NCI-H1417 treated with DMSO at 0.1 percent for 48 hours (cell line): Measurements from ENCODE around the gene NR2C2.

Experiments
- DNase-seq: peaks from one replicate; lab custom pipeline; 2025; lab: John Stamatoyannopoulos, UW

The NR2C2 gene

GRCh38 chr3:15023249-15023648 lies 75.9 kb downstream of the NR2C2 start:
- no peak for DNase-seq

GRCh38 chr3:15023719-15024118 lies 76.3 kb downstream of the NR2C2 start:
- DNase-seq: no peak

- DNase-seq: no peak
Measured at GRCh38 chr3:15029625-15030024, 82.2 kb downstream of the NR2C2 start.

GRCh38 chr3:15032650-15033049 lies 85.3 kb downstream of the NR2C2 start:
- no peak for DNase-seq

- no peak for DNase-seq
Measured at GRCh38 chr3:15033103-15033502, 85.7 kb downstream of the NR2C2 start.

GRCh38 chr3:15038306-15038705 lies 90.9 kb downstream of the NR2C2 start:
- no peak for DNase-seq

GRCh38 chr3:15040844-15041243 lies 93.5 kb downstream of the NR2C2 start:
- DNase-seq: no peak

- no peak for DNase-seq
Measured at GRCh38 chr3:15041950-15042349, 94.6 kb downstream of the NR2C2 start.

GRCh38 chr3:15042936-15043335 lies 95.6 kb downstream of the NR2C2 start:
- DNase-seq: no peak

- no peak for DNase-seq
Measured at GRCh38 chr3:15043408-15044171, 96.2 kb downstream of the NR2C2 start.

- DNase-seq: no peak
Measured at GRCh38 chr3:15044326-15044725, 96.9 kb downstream of the NR2C2 start.

GRCh38 chr3:15045667-15046066 lies 98.3 kb downstream of the NR2C2 start:
- no peak for DNase-seq

GRCh38 chr3:15049584-15049983 lies 102.2 kb downstream of the NR2C2 start:
- no peak for DNase-seq

- no peak for DNase-seq
Measured at GRCh38 chr3:15050405-15051092, 103.2 kb downstream of the NR2C2 start.

GRCh38 chr3:15051531-15051930 lies 104.1 kb downstream of the NR2C2 start:
- no peak for DNase-seq

- no peak for DNase-seq
Measured at GRCh38 chr3:15052335-15053242, 105.2 kb downstream of the NR2C2 start.

GRCh38 chr3:15053541-15053940 lies 106.2 kb downstream of the NR2C2 start:
- no peak for DNase-seq

GRCh38 chr3:15055019-15055557 lies 107.7 kb downstream of the NR2C2 start:
- no peak for DNase-seq

- no peak for DNase-seq
Measured at GRCh38 chr3:15056676-15057404, 109.5 kb downstream of the NR2C2 start.

- no peak for DNase-seq
Measured at GRCh38 chr3:15060029-15060428, 112.6 kb downstream of the NR2C2 start.

GRCh38 chr3:15063238-15063637 lies 115.9 kb downstream of the NR2C2 start:
- no peak for DNase-seq
